Upper lobe of left lung (tissue), 6 donors: ENCODE results near the gene SPSB4. TPM values are rescaled to one million over a fixed set of nuclear protein-coding genes. Genes with fewer than 3 reads are reported as not detected.
A peak's percentile ranks its signal among the peaks of the same experiment; 100 is the strongest.

Experiments
- ATAC-seq, 2 donors: fragments of 200-7000 bp; cut with Tn5 transposase; one replicate each; pipeline ENCODE4 v1.9.1; 2022; ENCODE audit warnings: mild to moderate bottlenecking in 2 of 2, moderate library complexity in 2 of 2; ENCODE audit not compliant: low FRiP score in 2 of 2
- DNase-seq, 2 donors: peaks; one replicate each; pipeline ENCODE4 v3.0.0-alpha.2; 2019 to 2020
- H3K27ac ChIP-seq, 4 donors: fragments of 200-600 bp; sonication (generic); one replicate each; pipeline ENCODE4 v1.5.1; 2016 to 2019
- H3K27me3 ChIP-seq, 4 donors: fragments of 200-600 bp; sonication (generic); one replicate each; pipeline ENCODE4 v1.5.1; 2017 to 2019
- H3K36me3 ChIP-seq, 4 donors: fragments of 200-600 bp; sonication (generic); one replicate each; pipeline ENCODE4 v1.5.1; 2016 to 2019
- H3K4me1 ChIP-seq, 4 donors: fragments of 200-600 bp; sonication (generic); one replicate each; pipeline ENCODE4 v1.5.1; 2018 to 2019
- H3K4me3 ChIP-seq, 4 donors: fragments of 200-600 bp; sonication (generic); one replicate each; pipeline ENCODE4 v1.5.1; 2017 to 2019; ENCODE audit warnings: mild to moderate bottlenecking in 2 of 4, moderate library complexity in 1 of 4
- H3K9me3 ChIP-seq, 4 donors: fragments of 200-600 bp; sonication (generic); one replicate each; pipeline ENCODE4 v1.5.1; 2018 to 2019
- EP300 ChIP-seq, 4 donors: sonication (generic); formaldehyde crosslinking; IDR thresholded peaks; one replicate each; pipeline ENCODE4 v1.5.1; 2017; ENCODE audit warnings: antibody characterized with exemption in 4 of 4, control low read depth in 2 of 4
- POLR2A ChIP-seq, 4 donors: fragments of 450-650 bp; IDR thresholded peaks; one replicate each; pipeline ENCODE4 v1.5.1; 2016 to 2017; ENCODE audit warnings: antibody characterized with exemption in 4 of 4, mild to moderate bottlenecking in 2 of 4
- POLR2AphosphoS5 ChIP-seq, 2 donors: sonication (generic); formaldehyde crosslinking; IDR thresholded peaks; one replicate each; pipeline ENCODE4 v1.5.1; 2017; ENCODE audit warnings: antibody characterized with exemption in 2 of 2
- WGBS, 2 donors: methylation state at CpG; one replicate each; pipeline ENCODE4 v1.1.5; 2017 to 2018; 5-methylcytosine and 5-hydroxymethylcytosine counted together
- total RNA-seq, 6 donors: library from RNA; depleted of rRNA in 4 of 6; stranded (reverse); fragments of >200 nt in 4 of 6; gene quantifications; one replicate each; pipeline versions ENCODE4 v1.1.0 to v1.2.1, GENCODE V29; 2016 to 2021
- TF ChIP-seq, protein P1 (sequence below), 6 experiments: fragments of 450-650 bp in 4 of 6; fragments of 200-600 bp in 2 of 6; sonication (generic) in 2 of 6; IDR thresholded peaks; one replicate each; pipeline ENCODE4 v1.5.1; 2016 to 2019; ENCODE audit warnings: antibody characterized with exemption in 6 of 6
- donor health status: DM: no; HTN: no; CAD: no; lungs with moderate emphysema.
- donor health status: DM: no; HTN: yes; CAD: no; lungs with severe emphysema.

The SPSB4 gene
- total RNA-seq, 6 donors from 2014 or later, result 0.29 to 4.2 (median 1.1) TPM; not detected in 1

- Histone ChIP-seq H3K9me3 (no peaks in the 10 kb centered on the region), H3K36me3 (no peaks in the 10 kb centered on the region), H3K27me3 (no peaks in the 10 kb centered on the region), H3K27ac (no peak overlapping the region), H3K4me1 (no peaks in the 10 kb centered on the region), H3K4me3 (no peak overlapping the region)
- WGBS, 2 donors, result 78 to 85% methylated on average over 11 to 12 of the region's 12 CpGs
- DNase-seq (no peak), ATAC-seq (peak in 1 of 2 donors; percentile 48)
- no peak for TF ChIP-seq POLR2A (IDR thresholded peaks at IDR 0.05)
- TF ChIP-seq POLR2AphosphoS5 (IDR thresholded peaks at IDR 0.05), result no peak
- TF ChIP-seq EP300 (IDR thresholded peaks at IDR 0.05), result no peak
- TF ChIP-seq, protein P1, sequence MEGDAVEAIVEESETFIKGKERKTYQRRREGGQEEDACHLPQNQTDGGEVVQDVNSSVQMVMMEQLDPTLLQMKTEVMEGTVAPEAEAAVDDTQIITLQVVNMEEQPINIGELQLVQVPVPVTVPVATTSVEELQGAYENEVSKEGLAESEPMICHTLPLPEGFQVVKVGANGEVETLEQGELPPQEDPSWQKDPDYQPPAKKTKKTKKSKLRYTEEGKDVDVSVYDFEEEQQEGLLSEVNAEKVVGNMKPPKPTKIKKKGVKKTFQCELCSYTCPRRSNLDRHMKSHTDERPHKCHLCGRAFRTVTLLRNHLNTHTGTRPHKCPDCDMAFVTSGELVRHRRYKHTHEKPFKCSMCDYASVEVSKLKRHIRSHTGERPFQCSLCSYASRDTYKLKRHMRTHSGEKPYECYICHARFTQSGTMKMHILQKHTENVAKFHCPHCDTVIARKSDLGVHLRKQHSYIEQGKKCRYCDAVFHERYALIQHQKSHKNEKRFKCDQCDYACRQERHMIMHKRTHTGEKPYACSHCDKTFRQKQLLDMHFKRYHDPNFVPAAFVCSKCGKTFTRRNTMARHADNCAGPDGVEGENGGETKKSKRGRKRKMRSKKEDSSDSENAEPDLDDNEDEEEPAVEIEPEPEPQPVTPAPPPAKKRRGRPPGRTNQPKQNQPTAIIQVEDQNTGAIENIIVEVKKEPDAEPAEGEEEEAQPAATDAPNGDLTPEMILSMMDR (IDR thresholded peaks at IDR 0.05), result no peak
Measured at GRCh38 chr3:141150081-141150830, 99.1 kb downstream of the SPSB4 start.

DNA sequence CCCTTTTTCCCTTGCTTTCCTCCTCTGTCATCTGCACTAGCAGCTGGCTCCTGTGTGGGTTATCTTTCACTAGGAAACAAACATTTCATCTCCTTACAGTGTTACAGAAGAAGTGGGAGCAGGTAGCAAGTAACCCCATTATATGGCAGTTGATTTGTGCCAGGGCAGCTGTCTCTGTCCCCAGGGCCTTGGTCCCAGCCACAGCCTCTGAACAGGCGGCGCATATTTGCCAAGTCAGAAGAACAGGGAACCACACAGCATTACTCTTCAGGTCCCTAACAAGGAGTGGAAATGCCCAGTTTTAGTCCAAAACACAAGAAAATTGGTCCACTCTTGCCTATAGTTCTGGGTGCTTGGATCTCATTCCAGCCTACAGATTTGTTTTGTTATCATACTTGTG lies 99.8 kb downstream of the SPSB4 start:
- Histone ChIP-seq H3K4me1 (no peaks in the 10 kb centered on the region), H3K36me3 (no peaks in the 10 kb centered on the region), H3K4me3 (no peak overlapping the region), H3K9me3 (no peaks in the 10 kb centered on the region), H3K27me3 (no peaks in the 10 kb centered on the region), H3K27ac (no peak overlapping the region)
- TF ChIP-seq POLR2A (IDR thresholded peaks at IDR 0.05) (no peak), POLR2AphosphoS5 (IDR thresholded peaks at IDR 0.05) (no peak), EP300 (IDR thresholded peaks at IDR 0.05) (no peak)
- TF ChIP-seq, protein P1 (IDR thresholded peaks at IDR 0.05), result no peak
- whole genome bisulfite sequencing, 2 donors, result 95 to 100% methylated on average over 2 of the region's 2 CpGs
- DNase-seq (no peak), ATAC-seq (no peak)

GRCh38 chr3:141151439-141151838 lies 100.3 kb downstream of the SPSB4 start:
- Histone ChIP-seq H3K27me3 (no peaks in the 10 kb centered on the region), H3K4me1 (no peaks in the 10 kb centered on the region), H3K9me3 (no peaks in the 10 kb centered on the region), H3K4me3 (no peak overlapping the region), H3K36me3 (no peaks in the 10 kb centered on the region), H3K27ac (no peak overlapping the region)
- WGBS, 2 donors, result 81 to 84% methylated on average over 7 to 9 of the region's 9 CpGs
- no peak for DNase-seq
- peak; percentile 52 to 94 for ATAC-seq
- TF ChIP-seq, protein P1 (IDR thresholded peaks at IDR 0.05), result no peak
- TF ChIP-seq POLR2A (IDR thresholded peaks at IDR 0.05) (no peak), EP300 (IDR thresholded peaks at IDR 0.05) (no peak), POLR2AphosphoS5 (IDR thresholded peaks at IDR 0.05) (no peak)

GRCh38 chr3:141152130-141152529 lies 101.0 kb downstream of the SPSB4 start:
- H3K27me3 ChIP-seq, result no peaks in the 10 kb centered on the region
- H3K4me1 ChIP-seq, result no peaks in the 10 kb centered on the region
- TF ChIP-seq, protein P1 (IDR thresholded peaks at IDR 0.05), result no peak
- no peak for TF ChIP-seq POLR2A (IDR thresholded peaks at IDR 0.05)
- no peak for TF ChIP-seq POLR2AphosphoS5 (IDR thresholded peaks at IDR 0.05)
- TF ChIP-seq EP300 (IDR thresholded peaks at IDR 0.05), result no peak
- no peak overlapping the region for H3K27ac ChIP-seq
- WGBS, 2 donors, result 80% methylated on average over 9 of the region's 9 CpGs
- H3K4me3 ChIP-seq, result no peak overlapping the region
- no peaks in the 10 kb centered on the region for H3K36me3 ChIP-seq
- ATAC-seq (no peak), DNase-seq (no peak)
- no peaks in the 10 kb centered on the region for H3K9me3 ChIP-seq
